ENCODE data around the gene ADORA2A.
A peak's percentile ranks its signal among the peaks of the same experiment; 100 is the strongest.

ADORA2A gene

GRCh38 chr22:24424001-24424900 is 3.1 kb upstream of the ADORA2A start:
- no peaks in the 10 kb centered on the region for H3K9me3 ChIP-seq (ENCODE audit: control insufficient read depth in 5 of 5, low read length in 5 of 5)
- no peak overlapping the region for H3K27ac ChIP-seq (ENCODE audit: low read depth, low read length)
- H3K36me3 ChIP-seq (ENCODE audit: control insufficient read depth in 5 of 5, insufficient read depth in 5 of 5, low read length in 5 of 5), result no peaks in the 10 kb centered on the region
- H3K4me1 ChIP-seq (ENCODE audit: control insufficient read depth in 5 of 5, insufficient read depth in 5 of 5, low read length in 5 of 5), result peaks cover 2 to 52% (median 34%) of the 10 kb centered on the region in 5 donors
- H3K4me3 ChIP-seq (ENCODE audit: low read depth in 1 of 5, low read length in 5 of 5), result peak overlapping the region in 4 of 5 donors; percentile 32 to 67 (median 56)
- peak overlapping the region in 3 of 5 donors; percentile 7 to 48 (median 41) for H3K9ac ChIP-seq (ENCODE audit: low read length in 5 of 5)
- H3K27me3 ChIP-seq (ENCODE audit: control insufficient read depth in 5 of 5, insufficient read depth in 4 of 5, low read length in 5 of 5), result peaks cover 0 to 10% (median 0%) of the 10 kb centered on the region in 5 donors

- peaks cover 0 to 10% (median 0%) of the 10 kb centered on the region in 5 donors for H3K27me3 ChIP-seq (ENCODE audit: control insufficient read depth in 5 of 5, insufficient read depth in 4 of 5, low read length in 5 of 5)
- H3K9me3 ChIP-seq (ENCODE audit: control insufficient read depth in 5 of 5, low read length in 5 of 5), result no peaks in the 10 kb centered on the region
- H3K4me3 ChIP-seq (ENCODE audit: low read depth in 1 of 5, low read length in 5 of 5), result peak overlapping the region in 2 of 5 donors; percentile 61 to 67
- H3K27ac ChIP-seq (ENCODE audit: low read depth, low read length), result no peak overlapping the region
- H3K36me3 ChIP-seq (ENCODE audit: control insufficient read depth in 5 of 5, insufficient read depth in 5 of 5, low read length in 5 of 5), result no peaks in the 10 kb centered on the region
- no peak overlapping the region for H3K9ac ChIP-seq (ENCODE audit: low read length in 5 of 5)
- peaks cover 0 to 43% (median 28%) of the 10 kb centered on the region in 5 donors for H3K4me1 ChIP-seq (ENCODE audit: control insufficient read depth in 5 of 5, insufficient read depth in 5 of 5, low read length in 5 of 5)
These were observed 2.3 kb upstream of the ADORA2A start for GRCh38 chr22:24424901-24425775.

GRCh38 chr22:24426436-24426835 is 963 bp upstream of the ADORA2A start:
- H3K36me3 ChIP-seq (ENCODE audit: control insufficient read depth in 5 of 5, insufficient read depth in 5 of 5, low read length in 5 of 5), result no peaks in the 10 kb centered on the region
- H3K27me3 ChIP-seq (ENCODE audit: control insufficient read depth in 5 of 5, insufficient read depth in 4 of 5, low read length in 5 of 5), result peaks cover 0 to 8% (median 0%) of the 10 kb centered on the region in 5 donors
- no peak overlapping the region for H3K9ac ChIP-seq (ENCODE audit: low read length in 5 of 5)
- H3K4me3 ChIP-seq (ENCODE audit: low read depth in 1 of 5, low read length in 5 of 5), result no peak overlapping the region
- H3K9me3 ChIP-seq (ENCODE audit: control insufficient read depth in 5 of 5, low read length in 5 of 5), result no peaks in the 10 kb centered on the region
- no peak overlapping the region for H3K27ac ChIP-seq (ENCODE audit: low read depth, low read length)
- H3K4me1 ChIP-seq (ENCODE audit: control insufficient read depth in 5 of 5, insufficient read depth in 5 of 5, low read length in 5 of 5), result peaks cover 0 to 30% (median 15%) of the 10 kb centered on the region in 5 donors

GRCh38 chr22:24426851-24427499 is 424 bp upstream of the ADORA2A start:
- Histone ChIP-seq H3K4me3 (ENCODE audit: low read depth in 1 of 5, low read length in 5 of 5) (peak overlapping the region in 1 of 5 donors; percentile 6), H3K36me3 (ENCODE audit: control insufficient read depth in 5 of 5, insufficient read depth in 5 of 5, low read length in 5 of 5) (no peaks in the 10 kb centered on the region), H3K4me1 (ENCODE audit: control insufficient read depth in 5 of 5, insufficient read depth in 5 of 5, low read length in 5 of 5) (peaks cover 0 to 28% (median 15%) of the 10 kb centered on the region in 5 donors), H3K9ac (ENCODE audit: low read length in 5 of 5) (no peak overlapping the region), H3K9me3 (ENCODE audit: control insufficient read depth in 5 of 5, low read length in 5 of 5) (no peaks in the 10 kb centered on the region), H3K27me3 (ENCODE audit: control insufficient read depth in 5 of 5, insufficient read depth in 4 of 5, low read length in 5 of 5) (peaks cover 0 to 6% (median 0%) of the 10 kb centered on the region in 5 donors), H3K27ac (ENCODE audit: low read depth, low read length) (no peak overlapping the region)

GRCh38 chr22:24428751-24429410 is 1.5 kb downstream of the ADORA2A start:
- Histone ChIP-seq H3K27me3 (ENCODE audit: control insufficient read depth in 5 of 5, insufficient read depth in 4 of 5, low read length in 5 of 5) (peaks cover 0 to 3% (median 0%) of the 10 kb centered on the region in 5 donors), H3K4me1 (ENCODE audit: control insufficient read depth in 5 of 5, insufficient read depth in 5 of 5, low read length in 5 of 5) (peaks cover 5 to 45% (median 31%) of the 10 kb centered on the region in 5 donors), H3K9ac (ENCODE audit: low read length in 5 of 5) (no peak overlapping the region), H3K27ac (ENCODE audit: low read depth, low read length) (no peak overlapping the region), H3K36me3 (ENCODE audit: control insufficient read depth in 5 of 5, insufficient read depth in 5 of 5, low read length in 5 of 5) (no peaks in the 10 kb centered on the region), H3K9me3 (ENCODE audit: control insufficient read depth in 5 of 5, low read length in 5 of 5) (no peaks in the 10 kb centered on the region), H3K4me3 (ENCODE audit: low read depth in 1 of 5, low read length in 5 of 5) (no peak overlapping the region)

- H3K9ac ChIP-seq (ENCODE audit: low read length in 5 of 5), result no peak overlapping the region
- H3K27me3 ChIP-seq (ENCODE audit: control insufficient read depth in 5 of 5, insufficient read depth in 4 of 5, low read length in 5 of 5), result peaks cover 0 to 3% (median 0%) of the 10 kb centered on the region in 5 donors
- no peaks in the 10 kb centered on the region for H3K9me3 ChIP-seq (ENCODE audit: control insufficient read depth in 5 of 5, low read length in 5 of 5)
- H3K4me3 ChIP-seq (ENCODE audit: low read depth in 1 of 5, low read length in 5 of 5), result no peak overlapping the region
- peaks cover 9 to 49% (median 33%) of the 10 kb centered on the region in 5 donors for H3K4me1 ChIP-seq (ENCODE audit: control insufficient read depth in 5 of 5, insufficient read depth in 5 of 5, low read length in 5 of 5)
- no peak overlapping the region for H3K27ac ChIP-seq (ENCODE audit: low read depth, low read length)
- no peaks in the 10 kb centered on the region for H3K36me3 ChIP-seq (ENCODE audit: control insufficient read depth in 5 of 5, insufficient read depth in 5 of 5, low read length in 5 of 5)
These were observed 2.3 kb downstream of the ADORA2A start for GRCh38 chr22:24429411-24430365.

GRCh38 chr22:24430431-24431308 is 3.3 kb downstream of the ADORA2A start:
- Histone ChIP-seq H3K9me3 (ENCODE audit: control insufficient read depth in 5 of 5, low read length in 5 of 5) (no peaks in the 10 kb centered on the region), H3K4me1 (ENCODE audit: control insufficient read depth in 5 of 5, insufficient read depth in 5 of 5, low read length in 5 of 5) (peaks cover 9 to 55% (median 42%) of the 10 kb centered on the region in 5 donors), H3K27ac (ENCODE audit: low read depth, low read length) (no peak overlapping the region), H3K9ac (ENCODE audit: low read length in 5 of 5) (no peak overlapping the region), H3K4me3 (ENCODE audit: low read depth in 1 of 5, low read length in 5 of 5) (no peak overlapping the region), H3K36me3 (ENCODE audit: control insufficient read depth in 5 of 5, insufficient read depth in 5 of 5, low read length in 5 of 5) (no peaks in the 10 kb centered on the region), H3K27me3 (ENCODE audit: control insufficient read depth in 5 of 5, insufficient read depth in 4 of 5, low read length in 5 of 5) (peaks cover 0 to 5% (median 0%) of the 10 kb centered on the region in 5 donors)

Data from subcutaneous abdominal adipose tissue (tissue), 5 donors.